CD4-positive, alpha-beta T cell treated with Interleukin-21 for 1 hour (primary cell): Measurements from ENCODE around the gene PRKCG.

Source experiments
- DNase-seq: peaks from one replicate; pipeline ENCODE4 v3.0.0-alpha.2; 2020

PRKCG gene

DNA sequence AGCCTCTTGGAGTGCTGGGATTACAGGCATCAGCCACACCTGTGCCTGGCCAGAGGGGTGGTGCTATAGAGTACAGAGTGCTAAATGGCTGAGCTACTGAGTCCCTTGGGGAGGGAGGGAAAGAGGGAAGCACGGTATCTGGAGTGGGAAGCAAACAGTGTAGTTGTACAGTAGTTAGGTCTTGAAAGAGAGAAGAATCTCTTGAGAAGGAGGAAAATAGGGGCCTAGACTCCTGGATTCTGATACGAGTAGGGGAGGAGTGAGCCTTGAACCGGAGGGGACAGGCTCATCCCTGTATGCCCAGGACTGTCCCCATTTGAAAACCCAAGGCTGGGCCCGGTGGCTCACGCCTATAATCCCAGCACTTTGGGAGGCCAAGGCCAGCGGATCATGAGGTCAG, 9.2 kb upstream of the PRKCG start:
- peak; percentile 33 for DNase-seq

DNA sequence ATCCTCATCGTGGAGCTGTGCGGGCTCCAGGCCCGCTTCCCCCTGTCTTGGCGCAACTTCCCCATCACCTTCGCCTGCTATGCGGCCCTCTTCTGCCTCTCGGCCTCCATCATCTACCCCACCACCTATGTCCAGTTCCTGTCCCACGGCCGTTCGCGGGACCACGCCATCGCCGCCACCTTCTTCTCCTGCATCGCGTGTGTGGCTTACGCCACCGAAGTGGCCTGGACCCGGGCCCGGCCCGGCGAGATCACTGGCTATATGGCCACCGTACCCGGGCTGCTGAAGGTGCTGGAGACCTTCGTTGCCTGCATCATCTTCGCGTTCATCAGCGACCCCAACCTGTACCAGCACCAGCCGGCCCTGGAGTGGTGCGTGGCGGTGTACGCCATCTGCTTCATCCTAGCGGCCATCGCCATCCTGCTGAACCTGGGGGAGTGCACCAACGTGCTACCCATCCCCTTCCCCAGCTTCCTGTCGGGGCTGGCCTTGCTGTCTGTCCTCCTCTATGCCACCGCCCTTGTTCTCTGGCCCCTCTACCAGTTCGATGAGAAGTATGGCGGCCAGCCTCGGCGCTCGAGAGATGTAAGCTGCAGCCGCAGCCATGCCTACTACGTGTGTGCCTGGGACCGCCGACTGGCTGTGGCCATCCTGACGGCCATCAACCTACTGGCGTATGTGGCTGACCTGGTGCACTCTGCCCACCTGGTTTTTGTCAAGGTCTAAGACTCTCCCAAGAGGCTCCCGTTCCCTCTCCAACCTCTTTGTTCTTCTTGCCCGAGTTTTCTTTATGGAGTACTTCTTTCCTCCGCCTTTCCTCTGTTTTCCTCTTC, 8.0 kb upstream of the PRKCG start:
- DNase-seq, result peak; percentile 49

DNA sequence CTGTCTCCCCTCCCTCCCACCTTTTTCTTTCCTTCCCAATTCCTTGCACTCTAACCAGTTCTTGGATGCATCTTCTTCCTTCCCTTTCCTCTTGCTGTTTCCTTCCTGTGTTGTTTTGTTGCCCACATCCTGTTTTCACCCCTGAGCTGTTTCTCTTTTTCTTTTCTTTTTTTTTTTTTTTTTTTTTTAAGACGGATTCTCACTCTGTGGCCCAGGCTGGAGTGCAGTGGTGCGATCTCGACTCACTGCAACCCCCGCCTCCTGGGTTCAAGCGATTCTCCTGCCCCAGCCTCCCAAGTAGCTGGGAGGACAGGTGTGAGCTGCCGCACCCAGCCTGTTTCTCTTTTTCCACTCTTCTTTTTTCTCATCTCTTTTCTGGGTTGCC, 7.4 kb upstream of the PRKCG start:
- peak; percentile 45 for DNase-seq

DNA sequence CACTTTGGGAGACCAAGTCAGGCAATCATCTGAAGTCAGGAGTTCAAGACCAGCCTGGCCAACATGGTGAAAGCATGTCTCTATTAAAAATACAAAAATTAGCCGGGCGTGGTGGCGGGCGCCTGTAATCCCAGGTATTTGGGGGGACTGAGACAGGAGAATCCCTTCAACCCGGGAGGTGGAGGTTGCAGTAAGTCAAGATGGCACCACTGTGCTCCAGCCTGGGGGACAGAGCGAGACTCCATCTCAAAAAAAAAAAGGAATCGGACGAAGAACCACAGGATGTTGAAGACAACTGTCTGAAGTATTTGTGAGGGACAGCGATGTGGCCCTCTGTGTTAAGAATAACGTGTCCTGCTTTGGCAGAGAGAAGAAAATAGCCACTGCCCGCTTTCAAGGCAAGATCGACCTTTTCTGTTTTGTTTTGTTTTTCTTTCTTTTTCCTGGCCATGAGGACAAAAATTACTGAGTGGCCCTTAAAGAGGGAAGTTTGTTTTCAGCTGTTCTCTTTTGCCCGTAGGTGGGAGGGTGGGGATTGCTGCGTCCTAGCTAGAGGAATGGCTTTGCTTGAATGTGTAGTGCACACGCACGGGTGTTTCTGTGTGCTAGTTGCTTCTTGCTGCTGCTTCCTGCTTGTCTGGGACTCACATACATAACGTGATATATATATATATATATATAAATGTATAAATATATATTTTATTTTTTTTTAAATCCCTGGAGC, 6.2 kb upstream of the PRKCG start:
- peak; percentile 35 for DNase-seq

DNA sequence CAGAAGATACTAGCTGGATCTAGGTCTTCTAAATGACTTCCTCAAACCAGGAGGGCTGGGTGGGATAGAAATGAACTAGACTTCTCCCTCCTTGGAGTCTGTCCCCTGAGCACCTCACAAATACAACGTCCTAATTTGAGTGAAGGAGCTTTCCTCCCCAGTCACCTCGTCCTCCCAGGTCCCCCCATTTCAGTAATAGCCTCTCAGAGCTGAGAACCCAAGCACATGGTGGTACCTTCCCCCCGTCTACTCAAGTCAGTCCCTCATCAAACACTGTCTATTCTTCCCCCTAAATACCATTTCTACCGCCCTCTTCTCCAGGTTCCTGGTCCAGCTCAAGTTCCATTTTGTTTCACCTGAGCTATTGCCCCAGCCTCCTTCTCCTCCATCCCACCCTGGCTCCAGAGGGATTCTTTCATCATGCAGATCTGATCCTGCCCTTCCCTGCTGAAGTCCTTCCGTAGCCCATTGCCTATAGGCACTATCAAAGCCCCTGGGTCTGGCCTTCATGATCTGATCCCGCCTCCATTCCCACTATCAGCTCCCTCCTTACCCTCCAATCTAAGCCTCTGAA, 5.3 kb upstream of the PRKCG start:
- peak; percentile 50 for DNase-seq

DNA sequence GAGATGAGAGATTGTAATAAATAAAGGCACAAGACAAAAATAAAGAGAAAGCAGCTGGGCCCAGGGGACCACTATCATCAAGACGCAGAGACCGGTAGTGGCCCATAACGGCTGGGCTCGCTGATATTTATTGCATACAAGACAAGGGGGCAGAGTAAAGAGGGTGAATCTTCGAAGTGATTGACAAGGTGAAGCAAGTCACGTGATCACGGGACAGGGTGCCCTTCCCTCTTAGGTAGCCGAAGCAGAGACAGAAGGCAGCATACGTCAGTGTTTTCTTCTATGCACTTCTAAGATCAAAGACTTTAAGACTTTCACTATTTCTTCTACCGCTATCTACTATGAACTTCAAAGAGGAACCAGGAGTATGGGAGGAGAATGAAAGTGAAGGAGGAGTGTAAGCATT, 4.6 kb upstream of the PRKCG start:
- DNase-seq, result peak; percentile 81

DNA sequence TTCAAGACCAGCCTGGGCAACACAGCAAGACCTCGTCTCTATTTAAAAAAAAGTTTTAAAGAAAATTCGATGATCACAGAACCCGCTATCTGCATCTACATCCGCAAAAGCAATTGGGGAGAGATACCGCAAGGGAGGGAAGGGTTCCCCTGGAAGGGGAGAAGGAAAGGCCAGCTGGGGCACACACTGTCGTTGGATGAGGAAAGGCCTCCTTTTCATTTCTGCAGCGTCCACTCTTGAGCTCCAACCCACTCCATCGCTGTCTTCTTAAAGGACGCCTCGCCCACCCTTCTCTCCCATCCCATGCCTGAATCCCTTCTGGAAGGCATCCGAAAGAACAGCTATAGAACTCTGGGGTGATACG, 3.2 kb upstream of the PRKCG start:
- DNase-seq, result peak; percentile 42

DNA sequence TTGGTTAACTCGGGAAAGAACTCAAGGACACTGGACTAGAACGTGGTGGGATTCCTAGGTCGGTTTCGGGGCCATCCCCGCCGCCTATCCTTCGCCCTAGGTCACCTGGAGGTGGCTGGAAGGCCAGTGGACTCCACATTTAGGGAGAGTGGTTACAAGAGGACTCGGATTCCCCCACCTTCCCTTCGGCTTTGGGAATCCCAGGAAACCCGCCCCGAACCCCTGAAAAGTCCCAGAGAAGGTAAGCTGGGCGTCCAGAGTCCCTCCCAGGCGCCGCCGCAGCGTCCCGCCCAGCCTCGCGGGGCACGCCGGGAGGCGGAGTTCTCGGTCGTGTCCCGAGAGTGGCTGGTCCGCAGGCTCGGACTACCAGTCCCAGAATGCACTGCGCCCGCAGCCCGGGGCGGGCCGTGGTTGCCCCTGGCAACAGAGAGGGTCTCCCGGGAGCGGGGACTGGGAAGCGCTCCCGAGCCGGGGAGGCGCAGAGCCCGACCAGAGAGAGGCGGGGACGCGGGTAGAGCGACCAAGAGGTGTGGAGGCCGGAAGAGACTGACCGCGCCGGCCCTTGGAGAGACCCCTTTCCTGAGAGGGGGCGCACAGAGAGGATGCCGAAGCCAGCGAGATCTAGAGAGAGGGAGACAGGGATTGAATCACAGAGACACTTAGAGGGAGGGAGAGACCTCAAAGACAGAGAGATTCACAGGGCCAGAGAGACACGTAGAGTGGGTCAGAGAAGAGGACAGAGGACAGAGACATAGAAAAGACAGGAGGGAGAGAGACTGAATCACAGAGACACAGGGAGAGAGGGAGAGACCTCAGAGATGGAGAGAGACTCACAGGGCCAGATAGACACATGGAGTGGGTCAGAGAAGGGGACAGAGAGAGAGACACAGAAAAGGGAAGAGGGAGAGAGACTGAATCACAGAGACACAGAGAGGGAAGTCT, 2.6 kb upstream of the PRKCG start:
- DNase-seq, result peak; percentile 88

DNA sequence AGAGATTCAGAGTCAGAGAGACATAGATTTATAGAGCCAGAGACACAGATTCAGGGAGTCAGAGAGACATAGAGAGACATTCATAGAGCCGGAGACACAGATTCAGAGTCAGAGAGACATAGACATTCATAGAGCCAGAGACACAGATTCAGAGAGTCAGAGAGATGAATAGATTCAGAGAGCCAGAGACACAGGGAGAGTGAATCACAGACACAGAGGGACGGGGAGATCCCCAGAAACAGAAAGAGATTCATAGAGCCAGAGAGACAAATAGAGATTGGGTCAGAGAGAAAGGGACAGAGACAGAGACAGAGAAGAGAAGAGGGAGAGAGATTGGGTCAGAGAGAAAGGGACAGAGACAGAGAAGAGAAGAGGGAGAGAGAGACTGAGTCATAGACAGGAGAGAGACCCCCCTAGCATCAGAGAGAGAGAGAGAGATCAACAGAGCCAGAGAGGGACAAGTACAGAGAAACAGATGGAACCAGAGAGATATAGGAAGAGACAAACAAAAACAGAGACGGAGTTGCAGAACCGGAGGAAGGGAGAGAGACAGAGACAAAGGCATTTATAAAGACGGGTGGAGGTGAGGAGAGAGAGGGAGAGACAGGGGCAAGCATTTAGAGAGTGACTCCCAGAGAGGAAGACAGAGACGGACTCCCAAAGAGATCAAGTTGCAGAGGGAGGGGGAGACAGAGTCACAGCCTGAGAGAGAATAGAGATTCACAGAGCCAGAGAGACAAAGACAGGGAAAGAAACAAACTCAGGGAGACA, 1.1 kb upstream of the PRKCG start:
- DNase-seq, result no peak

DNA sequence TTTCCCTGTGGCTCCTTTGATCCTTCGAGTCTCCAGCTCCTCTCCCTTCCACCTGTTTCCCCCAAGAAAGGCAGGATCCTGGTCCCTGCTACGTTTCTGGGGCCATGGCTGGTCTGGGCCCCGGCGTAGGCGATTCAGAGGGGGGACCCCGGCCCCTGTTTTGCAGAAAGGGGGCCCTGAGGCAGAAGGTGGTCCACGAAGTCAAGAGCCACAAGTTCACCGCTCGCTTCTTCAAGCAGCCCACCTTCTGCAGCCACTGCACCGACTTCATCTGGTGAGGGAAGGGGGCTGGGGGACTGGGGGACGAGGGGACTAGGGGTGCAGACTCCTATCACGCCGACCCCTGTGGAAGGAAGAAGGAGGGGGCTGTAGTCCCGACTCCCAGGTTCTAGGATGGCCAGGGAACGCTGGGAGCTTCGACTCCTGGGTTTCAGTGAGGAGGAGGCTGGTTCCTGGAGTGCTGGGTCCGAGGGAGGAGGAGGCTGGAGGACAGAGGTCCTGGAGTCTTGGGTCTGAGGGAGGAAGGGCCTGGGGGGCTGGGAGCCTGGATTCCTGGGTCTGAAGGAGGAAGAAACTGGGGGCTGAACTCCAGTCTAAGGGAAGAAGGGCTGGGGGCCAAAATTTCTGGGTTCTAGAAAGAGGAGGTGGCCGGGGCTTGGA, 524 bp downstream of the PRKCG start:
- no peak for DNase-seq

DNA sequence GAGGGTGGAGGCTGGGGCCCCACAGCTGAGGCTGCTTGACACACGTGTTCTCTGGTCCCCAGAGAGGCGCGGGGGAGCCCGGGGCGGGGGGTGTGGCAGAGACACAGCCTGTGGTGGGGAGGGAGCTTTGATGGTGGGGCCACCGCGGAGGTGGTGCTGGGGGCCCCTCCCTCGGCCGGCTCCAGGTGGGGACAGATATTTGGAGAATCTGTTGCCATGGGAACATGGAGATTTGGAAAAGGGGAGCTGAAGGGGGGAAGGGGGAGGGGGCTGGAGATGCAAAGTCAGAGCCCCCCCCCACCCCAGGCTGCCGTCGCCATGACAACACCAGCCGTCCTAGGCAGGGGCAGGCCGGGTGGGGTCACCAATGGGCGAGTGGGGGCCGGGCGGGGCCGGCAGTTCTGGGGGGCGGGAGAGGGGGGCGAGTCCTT, 1.2 kb downstream of the PRKCG start:
- peak; percentile 52 for DNase-seq

DNA sequence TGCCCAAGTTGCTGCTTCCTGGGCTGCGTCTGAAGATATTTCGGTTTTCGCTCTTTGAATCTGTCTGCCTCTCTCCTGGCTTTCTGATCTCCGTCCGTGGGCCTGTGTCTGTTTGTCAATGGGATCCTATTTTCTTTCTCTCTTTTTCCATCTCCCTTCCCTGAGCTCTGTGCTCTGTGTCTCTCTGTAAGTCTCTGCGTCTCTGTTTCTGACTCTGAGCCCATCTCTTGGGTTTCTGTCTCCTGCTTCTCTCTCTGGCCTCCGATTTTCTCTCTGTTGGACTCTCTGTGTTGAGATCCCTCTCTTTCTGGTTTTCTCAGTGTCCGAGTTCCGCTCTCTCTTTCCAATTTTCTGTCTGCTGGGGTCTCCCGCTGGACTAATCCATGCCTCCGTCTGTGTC, 1.7 kb downstream of the PRKCG start:
- no peak for DNase-seq

DNA sequence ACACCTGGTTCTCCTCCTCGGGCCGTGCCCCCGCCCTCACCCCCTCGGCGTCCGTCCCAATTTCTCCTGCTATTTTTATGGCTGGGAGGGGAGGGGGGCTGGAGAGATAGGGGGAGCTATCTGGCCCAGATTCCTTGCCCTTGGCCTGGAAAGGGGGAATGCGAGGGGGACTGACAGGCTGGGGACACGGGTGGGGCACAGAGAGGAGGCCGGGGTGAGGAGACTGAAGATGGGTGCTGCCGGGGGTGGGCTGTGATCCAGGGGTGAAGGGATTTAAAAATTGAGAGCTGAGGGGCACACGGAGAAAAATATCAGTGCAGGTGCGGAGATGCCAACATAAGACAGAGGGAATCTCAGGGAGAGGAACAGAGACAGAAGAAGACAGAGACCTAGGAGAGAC, 2.3 kb downstream of the PRKCG start:
- no peak for DNase-seq

DNA sequence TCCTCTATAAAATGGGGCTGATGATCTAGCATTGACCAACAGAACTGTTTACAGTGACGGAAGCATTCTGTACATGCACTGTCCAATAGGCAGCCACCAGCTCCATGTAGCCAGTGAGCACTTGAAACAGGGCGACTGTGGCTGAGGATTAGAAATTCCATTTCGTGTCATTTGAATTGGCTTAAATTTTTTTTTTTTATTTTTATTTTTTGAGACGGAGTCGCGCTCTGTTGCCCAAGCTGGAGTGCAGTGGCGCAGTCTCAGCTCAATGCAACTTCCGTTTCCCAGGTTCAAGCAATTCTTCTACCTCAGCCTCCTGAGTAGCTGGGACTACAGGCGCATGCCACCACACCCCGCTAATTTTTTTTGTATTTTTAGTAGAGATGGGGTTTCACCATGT, 3.0 kb downstream of the PRKCG start:
- DNase-seq, result no peak

DNA sequence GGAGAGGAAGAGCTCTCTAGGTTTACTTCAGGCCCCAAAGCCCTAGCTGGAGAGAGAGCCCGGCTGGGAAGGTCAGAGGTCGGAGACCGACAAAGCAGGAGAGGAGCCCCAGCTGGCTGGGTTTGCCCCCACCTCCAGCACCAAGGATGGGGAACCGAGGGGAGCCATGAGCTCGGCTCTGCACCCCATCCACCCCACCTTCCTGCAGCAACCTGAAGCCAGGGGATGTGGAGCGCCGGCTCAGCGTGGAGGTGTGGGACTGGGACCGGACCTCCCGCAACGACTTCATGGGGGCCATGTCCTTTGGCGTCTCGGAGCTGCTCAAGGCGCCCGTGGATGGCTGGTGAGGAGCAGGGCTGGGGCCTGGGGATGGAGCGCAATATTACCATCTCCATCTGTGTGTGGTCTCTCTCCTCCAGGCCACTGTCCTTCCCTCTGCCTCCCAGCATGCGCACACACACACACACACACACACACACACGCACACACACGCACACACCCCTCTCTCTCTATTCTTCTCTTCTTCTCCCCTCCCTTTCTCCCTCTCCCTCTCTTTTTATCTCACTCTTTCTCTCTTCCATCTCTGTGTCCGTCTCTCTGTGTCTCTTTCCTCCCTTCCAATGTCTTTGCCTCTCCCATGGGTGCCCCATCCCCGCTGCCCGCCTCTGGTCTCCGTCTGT, 10.4 kb downstream of the PRKCG start:
- no peak for DNase-seq

DNA sequence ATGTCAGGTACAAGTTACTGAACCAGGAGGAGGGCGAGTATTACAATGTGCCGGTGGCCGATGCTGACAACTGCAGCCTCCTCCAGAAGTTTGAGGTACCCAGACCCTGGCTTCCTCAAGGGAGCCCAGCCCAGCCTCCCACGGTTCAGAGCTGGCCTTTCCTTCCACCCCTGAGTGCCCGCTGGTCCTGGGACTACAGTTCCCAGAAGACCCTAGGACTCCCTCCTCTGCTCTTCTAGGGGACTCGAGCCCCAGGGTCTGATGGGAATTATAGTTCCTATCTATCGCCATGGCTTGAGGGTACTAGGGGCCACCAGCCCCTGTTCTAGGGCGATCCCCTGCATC, 11.0 kb downstream of the PRKCG start:
- DNase-seq, result no peak

DNA sequence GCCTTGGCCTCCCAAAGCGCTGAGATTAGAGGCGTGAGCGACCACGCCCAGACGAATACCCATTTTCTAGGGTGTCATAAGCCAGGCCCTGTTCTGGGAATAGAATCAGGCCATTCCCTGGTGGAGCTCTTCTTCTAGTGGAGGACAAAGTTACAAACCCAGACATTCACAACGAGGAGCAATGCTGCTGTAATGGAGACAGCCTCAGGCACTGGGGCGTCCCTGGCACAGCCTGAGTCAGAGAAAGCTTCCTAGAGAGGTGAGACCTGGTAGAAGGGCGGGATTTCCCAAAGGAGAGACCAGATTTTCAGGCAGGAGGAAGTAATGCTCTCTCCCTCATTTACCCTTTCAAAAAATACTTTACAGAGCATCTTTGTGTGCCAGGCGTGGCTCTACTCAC, 12.7 kb downstream of the PRKCG start:
- no peak for DNase-seq

DNA sequence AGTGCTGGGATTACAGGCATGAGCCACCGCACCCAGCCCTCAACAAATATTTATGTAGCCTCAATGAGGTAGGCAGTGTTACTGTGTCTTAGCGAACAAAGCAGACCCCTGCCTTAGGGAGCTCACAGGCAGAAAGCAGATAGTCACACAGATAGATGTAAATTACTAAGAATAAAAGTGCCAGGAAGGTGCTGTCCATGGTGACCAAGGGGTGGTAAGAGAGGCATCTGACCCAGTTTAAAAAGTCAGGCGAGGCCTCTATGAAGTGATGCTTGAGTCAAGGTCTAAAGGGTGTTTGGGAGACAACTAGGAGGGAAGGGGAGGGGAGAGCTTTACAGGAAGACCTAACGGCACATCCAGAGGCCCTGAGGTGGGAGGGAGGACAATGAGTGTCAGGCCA, 14.7 kb downstream of the PRKCG start:
- no peak for DNase-seq

DNA sequence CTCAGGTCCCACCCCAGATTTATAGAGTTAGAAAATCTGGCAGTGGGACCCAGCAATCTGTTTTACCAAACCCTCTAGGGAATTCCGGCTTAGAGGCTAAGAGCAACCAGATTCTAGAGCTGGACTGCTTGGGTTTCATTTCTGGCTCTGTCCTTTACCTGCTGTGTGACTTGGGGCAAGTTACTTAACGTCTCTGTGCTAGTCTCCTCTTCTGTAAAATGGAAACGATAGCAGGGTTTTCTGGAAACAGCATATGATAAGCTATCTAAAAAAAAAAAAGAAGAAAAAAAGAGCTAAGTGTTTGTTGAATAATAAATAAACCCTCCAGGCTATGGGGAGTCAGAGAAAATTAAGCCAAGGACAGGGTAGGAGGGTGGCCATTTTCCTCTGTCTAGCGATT, 15.5 kb downstream of the PRKCG start:
- no peak for DNase-seq

DNA sequence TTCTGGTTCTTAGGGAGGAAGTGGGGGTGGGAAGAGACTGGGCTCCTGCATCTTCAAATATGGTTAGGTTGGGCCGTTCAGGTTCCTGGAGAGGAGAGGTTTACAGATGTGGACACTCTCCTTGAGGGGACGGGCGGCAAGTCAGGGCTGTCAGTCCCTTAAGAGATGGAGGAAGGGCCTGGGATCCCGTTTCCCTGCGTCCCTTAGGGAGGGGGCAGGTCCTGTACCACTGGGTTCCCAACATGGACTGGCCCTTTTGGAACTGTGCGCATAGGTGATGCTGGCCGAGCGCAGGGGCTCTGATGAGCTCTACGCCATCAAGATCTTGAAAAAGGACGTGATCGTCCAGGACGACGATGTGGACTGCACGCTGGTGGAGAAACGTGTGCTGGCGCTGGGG, 16.2 kb downstream of the PRKCG start:
- DNase-seq, result no peak

DNA sequence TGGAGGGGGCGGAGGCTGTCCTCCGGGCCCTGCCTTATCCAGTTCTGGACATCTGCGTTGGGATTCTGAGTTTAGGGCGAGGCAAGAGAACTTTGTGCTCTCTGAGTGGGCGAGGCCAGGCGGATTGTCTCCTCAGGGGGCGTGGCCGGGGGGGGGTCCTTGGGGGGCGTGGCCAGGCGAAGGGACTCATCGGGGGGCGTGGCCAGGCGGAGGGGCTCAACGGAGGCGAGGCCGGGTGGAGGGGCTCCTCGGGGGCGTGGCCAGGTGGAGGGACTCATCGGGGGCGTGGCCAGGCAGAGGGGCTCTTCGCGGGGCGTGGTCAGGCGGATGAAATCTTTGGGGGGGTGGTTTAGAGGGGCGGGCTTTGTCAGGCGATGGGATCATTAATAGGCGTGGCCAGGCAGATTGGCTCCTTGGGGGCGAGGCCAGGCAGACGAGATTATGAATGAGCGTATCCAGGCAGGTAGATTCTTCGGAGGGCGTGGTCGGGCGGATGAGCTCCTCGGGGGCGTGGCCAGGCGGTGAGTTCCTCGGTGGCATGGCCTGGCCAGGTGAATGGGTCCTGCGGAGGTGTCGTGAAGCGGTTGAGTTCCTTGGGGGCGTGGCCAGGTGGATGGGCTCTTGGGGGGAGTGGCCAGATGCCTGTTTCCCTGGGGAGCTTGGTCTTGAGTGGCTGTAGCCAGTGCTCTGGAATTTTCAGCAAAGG, 16.8 kb downstream of the PRKCG start:
- no peak for DNase-seq
